HL-60 (cell line): ENCODE results near the gene TUBB3.

Source experiments
- DNase-seq, 2 experiments: peaks; one replicate each; pipeline ENCODE4 v3.0.0-alpha.2; 2010 to 2020; ENCODE audit warnings: low read depth in 1 of 2, low spot score in 1 of 2
- H3K27ac ChIP-seq: fragments of 250-450 bp; sonication (Bioruptor Pico); replicated peaks from 2 replicates; pipeline ENCODE4 v1.5.1; 2020; ENCODE audit warnings: mild to moderate bottlenecking, moderate library complexity
- H3K27me3 ChIP-seq: fragments of 250-450 bp; sonication (Bioruptor Pico); 2 replicates; pipeline ENCODE4 v1.5.1; 2021; ENCODE audit warnings: mild to moderate bottlenecking, moderate library complexity; ENCODE audit not compliant: insufficient read depth, poor library complexity, severe bottlenecking
- H3K4me3 ChIP-seq: replicated peaks from 2 replicates; pipeline ENCODE4 v1.5.1; 2011; ENCODE audit warnings: mild to moderate bottlenecking, control low read depth, low read length; ENCODE audit not compliant: insufficient read depth
- GABPA ChIP-seq: IDR thresholded peaks from 2 replicates; pipeline ENCODE4 v1.6.1; 2012; ENCODE audit warnings: low read depth
- POLR2AphosphoS5 ChIP-seq: IDR thresholded peaks from 2 replicates; pipeline ENCODE4 v1.6.1; 2012; ENCODE audit warnings: low read depth
- SPI1 ChIP-seq: IDR thresholded peaks from 2 replicates; pipeline ENCODE4 v1.6.1; 2012; ENCODE audit warnings: low read depth, mild to moderate bottlenecking, borderline replicate concordance
- TF ChIP-seq, protein P1 (sequence below): IDR thresholded peaks from 2 replicates; pipeline ENCODE4 v1.6.1; 2012; ENCODE audit warnings: low read depth; ENCODE audit not compliant: insufficient replicate concordance
- TF ChIP-seq, protein P2 (sequence below): IDR thresholded peaks from one replicate; pipeline ENCODE4 v1.5.1; 2011; ENCODE audit warnings: low read length, control low read depth, inconsistent platforms; ENCODE audit not compliant: insufficient read depth

The TUBB3 gene

DNA sequence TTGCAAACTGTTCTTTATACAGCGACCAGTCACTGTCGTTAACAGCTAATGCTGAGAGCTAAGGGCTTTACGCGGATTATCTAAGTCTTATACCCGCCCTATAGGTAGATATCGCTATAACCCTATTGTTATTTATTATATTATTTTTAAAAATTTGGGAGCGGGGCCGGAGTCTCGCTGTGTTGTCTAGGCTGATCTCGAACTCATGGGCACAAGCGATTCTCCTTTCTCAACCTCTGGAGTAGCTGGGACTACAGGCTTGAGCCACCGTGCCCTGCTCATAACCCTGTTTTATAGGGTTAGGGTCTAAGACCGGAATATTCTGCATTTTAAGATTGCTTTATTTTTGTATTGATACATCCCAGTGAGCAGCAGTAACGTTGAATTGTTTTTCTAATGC, 50.1 kb downstream of the TUBB3 start:
- Histone ChIP-seq H3K27me3 (no peaks in the 10 kb centered on the region), H3K4me3 (peak overlapping the region; percentile 71), H3K27ac (peak overlapping the region; percentile 77)
- DNase-seq, result no peak
- TF ChIP-seq, protein P1, sequence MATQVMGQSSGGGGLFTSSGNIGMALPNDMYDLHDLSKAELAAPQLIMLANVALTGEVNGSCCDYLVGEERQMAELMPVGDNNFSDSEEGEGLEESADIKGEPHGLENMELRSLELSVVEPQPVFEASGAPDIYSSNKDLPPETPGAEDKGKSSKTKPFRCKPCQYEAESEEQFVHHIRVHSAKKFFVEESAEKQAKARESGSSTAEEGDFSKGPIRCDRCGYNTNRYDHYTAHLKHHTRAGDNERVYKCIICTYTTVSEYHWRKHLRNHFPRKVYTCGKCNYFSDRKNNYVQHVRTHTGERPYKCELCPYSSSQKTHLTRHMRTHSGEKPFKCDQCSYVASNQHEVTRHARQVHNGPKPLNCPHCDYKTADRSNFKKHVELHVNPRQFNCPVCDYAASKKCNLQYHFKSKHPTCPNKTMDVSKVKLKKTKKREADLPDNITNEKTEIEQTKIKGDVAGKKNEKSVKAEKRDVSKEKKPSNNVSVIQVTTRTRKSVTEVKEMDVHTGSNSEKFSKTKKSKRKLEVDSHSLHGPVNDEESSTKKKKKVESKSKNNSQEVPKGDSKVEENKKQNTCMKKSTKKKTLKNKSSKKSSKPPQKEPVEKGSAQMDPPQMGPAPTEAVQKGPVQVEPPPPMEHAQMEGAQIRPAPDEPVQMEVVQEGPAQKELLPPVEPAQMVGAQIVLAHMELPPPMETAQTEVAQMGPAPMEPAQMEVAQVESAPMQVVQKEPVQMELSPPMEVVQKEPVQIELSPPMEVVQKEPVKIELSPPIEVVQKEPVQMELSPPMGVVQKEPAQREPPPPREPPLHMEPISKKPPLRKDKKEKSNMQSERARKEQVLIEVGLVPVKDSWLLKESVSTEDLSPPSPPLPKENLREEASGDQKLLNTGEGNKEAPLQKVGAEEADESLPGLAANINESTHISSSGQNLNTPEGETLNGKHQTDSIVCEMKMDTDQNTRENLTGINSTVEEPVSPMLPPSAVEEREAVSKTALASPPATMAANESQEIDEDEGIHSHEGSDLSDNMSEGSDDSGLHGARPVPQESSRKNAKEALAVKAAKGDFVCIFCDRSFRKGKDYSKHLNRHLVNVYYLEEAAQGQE, result no peak
- TF ChIP-seq POLR2AphosphoS5 (no peak), GABPA (no peak)

DNA sequence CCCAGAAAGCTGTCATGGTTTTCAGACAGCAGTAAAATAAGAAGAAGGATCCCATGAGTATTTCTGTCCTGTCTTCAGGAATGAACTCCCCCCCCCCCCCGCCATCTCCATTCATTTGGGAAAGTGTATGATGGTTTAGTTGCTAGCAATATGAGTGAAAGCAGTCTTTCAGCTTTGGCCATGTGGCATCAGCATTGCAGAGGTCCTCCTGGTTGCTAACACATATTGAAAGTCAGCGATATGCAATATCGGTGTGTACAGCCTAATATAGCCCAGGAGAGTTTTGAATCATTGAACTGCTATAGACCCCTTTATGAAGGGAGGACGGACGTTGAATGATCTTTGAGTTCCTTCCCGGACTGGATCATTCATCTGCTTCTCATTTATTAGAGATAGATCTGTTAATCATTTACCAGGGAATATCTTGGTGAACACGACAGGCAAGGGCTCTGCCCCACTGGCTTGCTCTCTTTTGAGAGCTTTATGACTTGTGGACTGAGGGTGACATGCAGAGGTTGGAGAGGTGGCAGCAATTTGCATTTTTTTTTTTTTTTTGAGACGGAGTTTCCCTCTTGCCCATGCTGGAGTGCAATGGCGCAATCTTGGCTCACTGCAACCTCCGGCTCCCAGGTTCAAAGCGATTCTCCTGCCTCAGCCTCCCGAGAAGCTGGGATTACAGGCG, 50.7 kb downstream of the TUBB3 start:
- no peak for TF ChIP-seq GABPA
- TF ChIP-seq, protein P2, sequence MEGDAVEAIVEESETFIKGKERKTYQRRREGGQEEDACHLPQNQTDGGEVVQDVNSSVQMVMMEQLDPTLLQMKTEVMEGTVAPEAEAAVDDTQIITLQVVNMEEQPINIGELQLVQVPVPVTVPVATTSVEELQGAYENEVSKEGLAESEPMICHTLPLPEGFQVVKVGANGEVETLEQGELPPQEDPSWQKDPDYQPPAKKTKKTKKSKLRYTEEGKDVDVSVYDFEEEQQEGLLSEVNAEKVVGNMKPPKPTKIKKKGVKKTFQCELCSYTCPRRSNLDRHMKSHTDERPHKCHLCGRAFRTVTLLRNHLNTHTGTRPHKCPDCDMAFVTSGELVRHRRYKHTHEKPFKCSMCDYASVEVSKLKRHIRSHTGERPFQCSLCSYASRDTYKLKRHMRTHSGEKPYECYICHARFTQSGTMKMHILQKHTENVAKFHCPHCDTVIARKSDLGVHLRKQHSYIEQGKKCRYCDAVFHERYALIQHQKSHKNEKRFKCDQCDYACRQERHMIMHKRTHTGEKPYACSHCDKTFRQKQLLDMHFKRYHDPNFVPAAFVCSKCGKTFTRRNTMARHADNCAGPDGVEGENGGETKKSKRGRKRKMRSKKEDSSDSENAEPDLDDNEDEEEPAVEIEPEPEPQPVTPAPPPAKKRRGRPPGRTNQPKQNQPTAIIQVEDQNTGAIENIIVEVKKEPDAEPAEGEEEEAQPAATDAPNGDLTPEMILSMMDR, result no peak
- TF ChIP-seq, protein P1, result no peak
- TF ChIP-seq POLR2AphosphoS5, result no peak
- TF ChIP-seq SPI1, result no peak
- no peaks in the 10 kb centered on the region for H3K27me3 ChIP-seq
- no peak for DNase-seq
- H3K27ac ChIP-seq, result no peak overlapping the region
- peak overlapping the region; percentile 71 for H3K4me3 ChIP-seq

DNA sequence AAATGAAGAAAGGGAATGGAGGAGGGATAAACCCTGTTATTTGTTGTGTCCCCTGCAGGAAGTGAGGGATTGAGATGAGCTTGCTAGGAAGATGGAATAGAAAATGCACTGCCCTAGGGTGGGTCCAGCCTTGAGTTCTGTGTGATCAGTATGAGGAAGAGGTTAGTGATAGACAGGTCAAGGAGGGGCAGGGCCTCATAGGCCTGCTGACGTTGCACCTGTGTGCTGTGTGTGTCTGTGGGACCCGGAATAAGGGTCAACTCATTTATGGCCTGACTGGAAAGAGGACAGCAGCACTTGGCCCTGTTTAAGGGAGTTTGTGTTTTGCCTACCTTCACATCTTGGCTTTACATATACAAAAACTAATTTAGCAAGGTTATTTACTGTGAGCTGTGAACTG, 51.7 kb downstream of the TUBB3 start:
- DNase-seq, result no peak
- Histone ChIP-seq H3K27me3 (no peaks in the 10 kb centered on the region), H3K27ac (no peak overlapping the region), H3K4me3 (no peak overlapping the region)
- TF ChIP-seq GABPA (no peak), POLR2AphosphoS5 (no peak), SPI1 (no peak)
- TF ChIP-seq, protein P2, result no peak
- TF ChIP-seq, protein P1, result no peak
